GM13977 (cell line): ENCODE data around the gene MEF2C.
A peak's percentile ranks its signal among the peaks of the same experiment; 100 is the strongest.

ENCODE experiments used
- DNase-seq: peaks from one replicate; pipeline ENCODE4 v3.0.0; 2012; ENCODE audit warnings: low spot score
- CTCF ChIP-seq: IDR thresholded peaks from 2 replicates; pipeline ENCODE4 v1.5.1; 2012; ENCODE audit warnings: mild to moderate bottlenecking, control low read depth; ENCODE audit not compliant: insufficient read depth; ENCODE audit errors: extremely low read depth, missing control alignments
- in situ Hi-C: fragments of 300-500 bp; cut with MboI; formaldehyde crosslinking; loops from one replicate; pipeline ENCODE4 v1.12.0; 2022; ENCODE audit warnings: low sequenced_read_pairs, low pct_unique_long_range_greater_than_20kb, mixed read lengths, inconsistent platforms; ENCODE audit not compliant: unreplicated experiment

The MEF2C gene

GRCh38 chr5:88895681-88896501 is 12.9 kb upstream of the MEF2C start:
- in situ Hi-C loops: loop anchor here (25.0 kb wide), 1 partner anchor 391 kb away; no protein-coding TSS in a partner anchor

GRCh38 chr5:88892669-88893068 is 9.7 kb upstream of the MEF2C start:
- in situ Hi-C loops: loop anchor here (25.0 kb wide), 1 partner anchor 395 kb away; no protein-coding TSS in a partner anchor
- no peak for DNase-seq
- TF ChIP-seq CTCF: no peak

More at GRCh38 chr5:88895681-88896501, 12.9 kb upstream of the MEF2C start:
- DNase-seq: no peak
- no peak for TF ChIP-seq CTCF

- DNase-seq: no peak
- in situ Hi-C loops: loop anchor here (25.0 kb wide), 1 partner anchor 397 kb away; no protein-coding TSS in a partner anchor
- TF ChIP-seq CTCF: no peak
These were observed 7.2 kb upstream of the MEF2C start for GRCh38 chr5:88890070-88890781.

- TF ChIP-seq CTCF: no peak
- peak; percentile 43 for DNase-seq
- in situ Hi-C loops: loop anchor here (10.0 to 25.0 kb wide), 2 partner anchors 398 to 545 kb away; no protein-coding TSS in a partner anchor
These were observed 6.4 kb upstream of the MEF2C start for GRCh38 chr5:88889189-88890069.

- in situ Hi-C loops: loop anchor here (10.0 to 25.0 kb wide), 2 partner anchors 398 to 546 kb away; no protein-coding TSS in a partner anchor
These were observed 5.8 kb upstream of the MEF2C start for GRCh38 chr5:88888848-88889188.

More at GRCh38 chr5:88888848-88889188, 5.8 kb upstream of the MEF2C start:
- no peak for DNase-seq
- no peak for TF ChIP-seq CTCF
